ENCODE measurements around the gene NKX6-1.

Gene NKX6-1

GRCh38 chr4:84477738-84478137 is 21.4 kb downstream of the NKX6-1 start:
- no peak for DNase-seq

- no peak for DNase-seq
These were observed 25.0 kb downstream of the NKX6-1 start for GRCh38 chr4:84474107-84474506.

- DNase-seq = no peak
These were observed 26.9 kb downstream of the NKX6-1 start for GRCh38 chr4:84472154-84472553.

- no peak for DNase-seq
These were observed 28.8 kb downstream of the NKX6-1 start for GRCh38 chr4:84470204-84470785.

- no peak for DNase-seq
These were observed 31.5 kb downstream of the NKX6-1 start for GRCh38 chr4:84467601-84468000.

- no peak for DNase-seq
These were observed 39.3 kb downstream of the NKX6-1 start for GRCh38 chr4:84459783-84460182.

GRCh38 chr4:84456157-84456556 is 42.9 kb downstream of the NKX6-1 start:
- DNase-seq = no peak

GRCh38 chr4:84455697-84456096 is 43.4 kb downstream of the NKX6-1 start:
- no peak for DNase-seq

- DNase-seq = no peak
These were observed 47.5 kb downstream of the NKX6-1 start for GRCh38 chr4:84451546-84451945.

GRCh38 chr4:84443523-84443922 is 55.6 kb downstream of the NKX6-1 start:
- no peak for DNase-seq

GRCh38 chr4:84442778-84443177 is 56.3 kb downstream of the NKX6-1 start:
- DNase-seq = no peak
